B cell (primary cell): Measurements from ENCODE around the gene HMGA1. TPM values are rescaled to one million over a fixed set of nuclear protein-coding genes. Genes with fewer than 3 reads are reported as not detected.
A peak's percentile ranks its signal among the peaks of the same experiment; 100 is the strongest.

Experiments
- ATAC-seq: fragments of 200-7000 bp; cut with Tn5 transposase; one replicate; pipeline ENCODE4 v1.10.0; 2021; ENCODE audit warnings: low read depth, mild to moderate bottlenecking, moderate number of reproducible peaks, moderate library complexity
- CTCF ChIA-PET: fragments of 350-600 bp; sonication (Branson Sonifier 250); formaldehyde crosslinking; loops from one replicate; lab custom pipeline; 2021; ENCODE audit warnings: antibody characterized with exemption, inconsistent platforms; lab: Charles Lee
- POLR2A ChIA-PET: fragments of 350-600 bp; sonication (Branson Sonifier 250); formaldehyde crosslinking; loops from one replicate; lab custom pipeline; 2021; ENCODE audit warnings: antibody characterized with exemption; lab: Charles Lee
- DNase-seq: peaks from one replicate; pipeline ENCODE4 v3.0.0; 2013
- H2AFZ ChIP-seq: 2 replicates; pipeline ENCODE4 v1.6.1; 2012; ENCODE audit warnings: mild to moderate bottlenecking, low read depth, low read length; ENCODE audit not compliant: insufficient read depth, poor library complexity, severe bottlenecking
- H3K27ac ChIP-seq, 2 donors: 1 replicate in 1 of 2; 2 replicates in 1 of 2; pipeline ENCODE4 v1.5.1; 2012 to 2013; ENCODE audit warnings: low read length in 2 of 2, mild to moderate bottlenecking in 2 of 2, moderate library complexity in 1 of 2
- H3K27me3 ChIP-seq, 4 experiments: fragments of 200-600 bp in 1 of 4; sonication (generic) in 1 of 4; replicated peaks in 1 of 4; 1 replicate in 2 of 4; 2 replicates in 2 of 4; pipeline versions ENCODE4 v1.6.1 to v1.7.0; 2013 to 2016; ENCODE audit warnings: low read length in 3 of 4, mild to moderate bottlenecking in 2 of 4, mixed read lengths in 1 of 4, moderate library complexity in 1 of 4; ENCODE audit not compliant: insufficient read depth in 4 of 4, control insufficient read depth in 3 of 4; ENCODE audit errors: control extremely low read depth in 1 of 4
- H3K36me3 ChIP-seq, 2 experiments: replicated peaks in 1 of 2; 1 replicate in 1 of 2; 2 replicates in 1 of 2; pipeline versions ENCODE4 v1.6.1 to v1.7.1; 2013; ENCODE audit warnings: low read length in 1 of 2; ENCODE audit not compliant: insufficient read depth in 2 of 2, control insufficient read depth in 1 of 2; ENCODE audit errors: control extremely low read depth in 1 of 2, extremely low read depth in 1 of 2
- H3K4me1 ChIP-seq, 2 donors: fragments of 200-600 bp in 1 of 2; sonication (generic) in 1 of 2; 1 replicate in 1 of 2; 2 replicates in 1 of 2; pipeline versions ENCODE4 v1.5.1 to v1.6.1; 2013 to 2017; ENCODE audit warnings: low read length in 2 of 2; ENCODE audit not compliant: control insufficient read depth in 2 of 2, insufficient read depth in 2 of 2
- H3K4me2 ChIP-seq: replicated peaks from 2 replicates; pipeline ENCODE3; 2012; ENCODE audit warnings: mild to moderate bottlenecking, low read depth, low read length; ENCODE audit not compliant: poor library complexity, severe bottlenecking
- H3K4me3 ChIP-seq, 5 experiments: fragments of 200-600 bp in 1 of 5; sonication (generic) in 1 of 5; 1 replicate in 3 of 5; 2 replicates in 2 of 5; pipeline versions ENCODE4 v1.5.1 to v1.7.0; 2011 to 2016; ENCODE audit warnings: low read length in 4 of 5, mild to moderate bottlenecking in 4 of 5, low read depth in 2 of 5, control low read depth in 1 of 5, moderate library complexity in 1 of 5; ENCODE audit not compliant: insufficient read depth in 1 of 5; ENCODE audit errors: control extremely low read depth in 1 of 5, extremely low read depth in 1 of 5
- H3K79me2 ChIP-seq: fragments of 200-600 bp; sonication (generic); one replicate; pipeline ENCODE4 v1.6.0; 2016; ENCODE audit warnings: low read length; ENCODE audit not compliant: control insufficient read depth, insufficient read depth
- H3K9ac ChIP-seq: fragments of 200-600 bp; sonication (generic); 2 replicates; pipeline ENCODE4 v1.6.1; 2017; ENCODE audit warnings: mild to moderate bottlenecking, low read length, moderate library complexity
- H3K9me3 ChIP-seq, 3 donors: one replicate each; pipeline versions ENCODE4 v1.6.1 to v1.7.1; 2013; ENCODE audit warnings: low read length in 2 of 3; ENCODE audit not compliant: control insufficient read depth in 2 of 3, insufficient read depth in 1 of 3; ENCODE audit errors: control extremely low read depth in 1 of 3
- H4K20me1 ChIP-seq: 2 replicates; pipeline ENCODE4 v1.6.0; 2012; ENCODE audit warnings: mild to moderate bottlenecking, low read length; ENCODE audit not compliant: insufficient read depth, control insufficient read depth, poor library complexity, severe bottlenecking
- H3K27ac Mint-ChIP-seq: one replicate; pipeline ENCODE4 v1.8.0; 2021; ENCODE audit warnings: mixed read lengths
- H3K27me3 Mint-ChIP-seq: one replicate; pipeline ENCODE4 v1.8.0; 2021; ENCODE audit warnings: mixed read lengths
- H3K4me1 Mint-ChIP-seq: one replicate; pipeline ENCODE4 v1.8.0; 2021; ENCODE audit warnings: mixed read lengths
- H3K4me3 Mint-ChIP-seq: one replicate; pipeline ENCODE4 v1.8.0; 2021; ENCODE audit warnings: mixed read lengths
- H3K9me3 Mint-ChIP-seq: one replicate; pipeline ENCODE4 v1.8.0; 2022; ENCODE audit warnings: mixed read lengths; ENCODE audit not compliant: insufficient read depth
- EZH2 ChIP-seq: IDR thresholded peaks from 2 replicates; pipeline ENCODE4 v1.6.1; 2012; ENCODE audit warnings: borderline replicate concordance, low read depth, mild to moderate bottlenecking, moderate library complexity, low read length; ENCODE audit not compliant: insufficient read depth, poor library complexity, severe bottlenecking
- WGBS: methylation state at CpG from one replicate; pipeline ENCODE4 v1.1.5; 2013; ENCODE audit warnings: missing lambda C conversion rate; ENCODE audit not compliant: insufficient coverage; 5-methylcytosine and 5-hydroxymethylcytosine counted together
- intact Hi-C: fragments of 100-400 bp; cut with micrococcal nuclease; formaldehyde crosslinking; loops from one replicate; pipeline ENCODE4 v1.10.0; 2022
- polyA plus RNA-seq: library from polyadenylated mRNA; depleted of rRNA; stranded (reverse); fragments of >200 nt; gene quantifications from 2 replicates; pipeline ENCODE4 v1.2.3, GENCODE V29; 2012
- small RNA-seq: library from RNA; depleted of rRNA; stranded (forward); fragments of <200 nt; gene quantifications from one replicate; pipeline ENCODE3, GENCODE V24; 2012; ENCODE audit warnings: low replicate concordance, low read depth; ENCODE audit not compliant: insufficient read length
- total RNA-seq, 2 donors: library from RNA; stranded (reverse); fragments of 120-200 nt in 1 of 2; gene quantifications; 1 replicate in 1 of 2; 2 replicates in 1 of 2; pipeline versions ENCODE4 v1.2.3 to v1.2.4, GENCODE V29; 2013 to 2022
- TF ChIP-seq, protein P1 (sequence below): fragments of 200-600 bp; IDR thresholded peaks from one replicate; pipeline ENCODE4 v1.8.0; 2022; ENCODE audit warnings: antibody characterized with exemption, mild to moderate bottlenecking

Gene HMGA1
- total and polyA plus RNA-seq, 2 donors (not counting 1 experiment from before 2014, with no cell fraction given): 59.6 to 66.4 TPM

DNA sequence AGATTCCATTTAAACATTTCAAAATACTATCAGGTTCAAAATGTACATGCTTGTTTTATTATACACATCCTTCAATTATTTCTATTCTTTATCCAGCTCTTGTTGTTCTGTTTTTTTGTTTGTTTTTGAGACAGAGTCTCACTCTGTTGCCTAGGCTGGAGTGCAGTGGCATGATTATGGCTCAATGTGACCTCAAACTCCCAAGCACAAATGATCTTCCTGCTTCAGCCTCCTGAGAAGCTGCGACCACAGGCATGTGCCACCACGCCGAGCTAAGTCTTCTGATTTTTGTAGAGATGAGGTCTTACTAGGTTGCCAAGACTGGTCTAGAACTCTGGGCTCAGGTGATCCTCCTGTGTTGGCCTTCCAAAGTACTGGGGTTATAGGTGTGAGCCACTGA, 56.3 kb downstream of the HMGA1 start:
- H3K36me3 ChIP-seq: peaks cover 0 to 15% of the 10 kb centered on the region in 2 experiments
- no peak overlapping the region for H2AFZ ChIP-seq
- Mint-ChIP-seq H3K4me1 (peaks cover 61% of the 10 kb centered on the region), H3K4me3 (no peak overlapping the region), H3K27ac (peak overlapping the region; percentile 70), H3K9me3 (no peaks in the 10 kb centered on the region), H3K27me3 (no peaks in the 10 kb centered on the region)
- H3K9ac ChIP-seq: no peak overlapping the region
- ATAC-seq (no peak), DNase-seq (no peak)
- ChIA-PET CTCF (interaction anchor here (1.0 to 1.1 kb wide), 2 partner anchors 27 to 44 kb away, joined by 3 read pairs; no protein-coding TSS in a partner anchor), POLR2A (no interaction called here)
- H3K27ac ChIP-seq: peak overlapping the region in 1 of 2 donors; percentile 51
- no peak overlapping the region for H3K4me3 ChIP-seq
- 100% methylated on average over 3 of the region's 3 CpGs for WGBS
- H3K27me3 ChIP-seq: no peaks in the 10 kb centered on the region
- peaks cover 46 to 52% of the 10 kb centered on the region in 2 donors for H3K4me1 ChIP-seq
- intact Hi-C loops: no loop called here
- TF ChIP-seq EZH2: no peak
- TF ChIP-seq, protein P1, sequence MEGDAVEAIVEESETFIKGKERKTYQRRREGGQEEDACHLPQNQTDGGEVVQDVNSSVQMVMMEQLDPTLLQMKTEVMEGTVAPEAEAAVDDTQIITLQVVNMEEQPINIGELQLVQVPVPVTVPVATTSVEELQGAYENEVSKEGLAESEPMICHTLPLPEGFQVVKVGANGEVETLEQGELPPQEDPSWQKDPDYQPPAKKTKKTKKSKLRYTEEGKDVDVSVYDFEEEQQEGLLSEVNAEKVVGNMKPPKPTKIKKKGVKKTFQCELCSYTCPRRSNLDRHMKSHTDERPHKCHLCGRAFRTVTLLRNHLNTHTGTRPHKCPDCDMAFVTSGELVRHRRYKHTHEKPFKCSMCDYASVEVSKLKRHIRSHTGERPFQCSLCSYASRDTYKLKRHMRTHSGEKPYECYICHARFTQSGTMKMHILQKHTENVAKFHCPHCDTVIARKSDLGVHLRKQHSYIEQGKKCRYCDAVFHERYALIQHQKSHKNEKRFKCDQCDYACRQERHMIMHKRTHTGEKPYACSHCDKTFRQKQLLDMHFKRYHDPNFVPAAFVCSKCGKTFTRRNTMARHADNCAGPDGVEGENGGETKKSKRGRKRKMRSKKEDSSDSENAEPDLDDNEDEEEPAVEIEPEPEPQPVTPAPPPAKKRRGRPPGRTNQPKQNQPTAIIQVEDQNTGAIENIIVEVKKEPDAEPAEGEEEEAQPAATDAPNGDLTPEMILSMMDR: no peak
- H3K79me2 ChIP-seq: peaks cover 18% of the 10 kb centered on the region
- H3K9me3 ChIP-seq: no peaks in the 10 kb centered on the region
- H4K20me1 ChIP-seq: no peaks in the 10 kb centered on the region
- H3K4me2 ChIP-seq: no peak overlapping the region

DNA sequence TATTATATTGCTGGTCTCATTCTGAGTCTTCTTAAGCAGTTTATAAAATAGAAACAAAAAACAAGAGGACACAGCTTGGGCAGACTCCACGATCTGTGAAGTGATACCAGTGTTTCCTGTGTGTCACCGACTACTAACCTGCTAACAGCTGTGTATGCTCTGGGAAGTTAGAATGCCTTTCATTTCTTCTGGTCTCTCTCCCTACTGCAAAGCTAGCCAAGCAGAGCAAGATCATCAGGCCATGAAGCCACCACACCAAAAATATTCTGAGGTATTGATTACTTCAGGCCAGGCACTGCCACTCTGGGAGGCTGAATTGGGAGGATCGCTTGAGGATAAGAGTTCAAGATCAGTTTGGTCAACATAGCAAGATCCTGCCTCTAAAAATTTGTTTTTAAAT, 59.0 kb downstream of the HMGA1 start:
- peaks cover 66% of the 10 kb centered on the region for H3K4me1 Mint-ChIP-seq
- Histone ChIP-seq H3K36me3 (peaks cover 0 to 15% of the 10 kb centered on the region in 2 experiments), H3K27ac (peak overlapping the region; percentile 75 to 82), H4K20me1 (no peaks in the 10 kb centered on the region), H3K27me3 (no peaks in the 10 kb centered on the region), H3K4me1 (peaks cover 51 to 62% of the 10 kb centered on the region in 2 donors), H3K9ac (peak overlapping the region; percentile 19), H3K4me3 (peak overlapping the region in 3 of 5 experiments; percentile 16 to 23 (median 21)), H3K79me2 (peaks cover 35% of the 10 kb centered on the region), H2AFZ (no peak overlapping the region), H3K9me3 (no peaks in the 10 kb centered on the region), H3K4me2 (peak overlapping the region; percentile 58)
- ATAC-seq (peak; percentile 91), DNase-seq (peak; percentile 74)
- H3K27ac Mint-ChIP-seq: peak overlapping the region; percentile 96
- intact Hi-C loops: loop anchor here (2.0 to 5.0 kb wide), 2 partner anchors 47 to 97 kb away; partner anchors contain the start of gene NUDT3
- peak overlapping the region; percentile 76 for H3K4me3 Mint-ChIP-seq
- TF ChIP-seq, protein P1: no peak
- TF ChIP-seq EZH2: no peak
- H3K27me3 Mint-ChIP-seq: no peaks in the 10 kb centered on the region
- CTCF ChIA-PET: interaction anchor here (0.6 to 2.0 kb wide), 5 partner anchors 47 to 132 kb away, joined by 3 to 6 read pairs (median 3); partner anchors contain the start of genes HMGA1, NUDT3 and SMIM29
- 22% methylated on average over 1 of the region's 3 CpGs for WGBS
- POLR2A ChIA-PET: interaction anchor here (1.2 to 1.3 kb wide), 2 partner anchors 20 to 47 kb away, joined by 3 read pairs; partner anchors contain the start of gene SMIM29
- no peaks in the 10 kb centered on the region for H3K9me3 Mint-ChIP-seq

Small RNA genes within 50 kb of the gene (small RNA-seq; reads per million reads assigned to genes)
- gene MIR6835: not detected

Other genes with a start within 250 kb of the HMGA1 start
- gene GRM4, start 90.8 kb upstream of the HMGA1 start, total RNA-seq: not detected in 2 replicates
- gene GRM4, start 90.8 kb upstream of the HMGA1 start, polyA plus RNA-seq: 0.04 and 0.13 TPM in 2 replicates
- gene SMIM29, start 12.1 kb downstream of the HMGA1 start, total RNA-seq: 41.1 and 43.6 TPM in 2 replicates
- 102 and 106 TPM in 2 replicates for gene SMIM29, start 12.1 kb downstream of the HMGA1 start, polyA plus RNA-seq
- 37.4 and 40.1 TPM in 2 replicates for gene NUDT3, start 155.8 kb downstream of the HMGA1 start, total RNA-seq
- gene NUDT3, start 155.8 kb downstream of the HMGA1 start, polyA plus RNA-seq: 18.2 and 23.3 TPM in 2 replicates
- 2,661 and 2,707 TPM in 2 replicates for gene RPS10, start 189.2 kb downstream of the HMGA1 start, total RNA-seq
- 4,580 and 6,226 TPM in 2 replicates for gene RPS10, start 189.2 kb downstream of the HMGA1 start, polyA plus RNA-seq
- 0.20 TPM in 1 of 2 replicates, not detected in the other for gene PACSIN1, start 229.2 kb downstream of the HMGA1 start, total RNA-seq
- gene PACSIN1, start 229.2 kb downstream of the HMGA1 start, polyA plus RNA-seq: 0.18 and 0.61 TPM in 2 replicates